Stimulated activated CD4-positive, alpha-beta T cell treated with anti-CD3 and anti-CD28 coated beads, Interleukin-12 subunit alpha, Interleukin-12 subunit beta, amount 100 ng/mL, for 24 hours (primary cell): ENCODE results near the gene STRIP1.

Source experiments
- DNase-seq, 2 experiments: peaks; one replicate each; pipeline ENCODE4 v3.0.0-alpha.2; 2020; ENCODE audit warnings: low read depth in 2 of 2

STRIP1 gene

GRCh38 chr1:110097507-110098221 is 63.2 kb downstream of the STRIP1 start:
- no peak for DNase-seq

- no peak for DNase-seq
Measured at GRCh38 chr1:110098222-110099026, 64.0 kb downstream of the STRIP1 start.

- no peak for DNase-seq
Measured at GRCh38 chr1:110100335-110100734, 65.9 kb downstream of the STRIP1 start.

GRCh38 chr1:110102081-110102480 is 67.7 kb downstream of the STRIP1 start:
- no peak for DNase-seq
